Esophagus muscularis mucosa (tissue), 4 donors: Measurements from ENCODE around the gene ZNF423. TPM values are rescaled to one million over a fixed set of nuclear protein-coding genes. Genes with fewer than 3 reads are reported as not detected.

Experiments
- DNase-seq: peaks from one replicate; pipeline ENCODE4 v3.0.0-alpha.2; 2017; ENCODE audit errors: extremely low spot score
- H3K27ac ChIP-seq, 4 donors: fragments of 200-600 bp; sonication (generic); replicated peaks in 1 of 4; 1 replicate in 3 of 4; 2 replicates in 1 of 4; pipeline ENCODE4 v1.5.1; 2016 to 2019; ENCODE audit warnings: mild to moderate bottlenecking in 1 of 4
- H3K27me3 ChIP-seq, 4 donors: fragments of 200-600 bp; sonication (generic); one replicate each; pipeline versions ENCODE4 v1.5.1 to v1.6.0; 2016 to 2019
- H3K36me3 ChIP-seq, 4 donors: fragments of 200-600 bp; sonication (generic); one replicate each; pipeline ENCODE4 v1.5.1; 2016 to 2019
- H3K4me1 ChIP-seq, 4 donors: fragments of 200-600 bp; sonication (generic); one replicate each; pipeline ENCODE4 v1.5.1; 2016 to 2019
- H3K4me3 ChIP-seq, 4 donors: fragments of 200-600 bp; sonication (generic); 1 replicate in 2 of 4; 2 replicates in 2 of 4; pipeline ENCODE4 v1.5.1; 2016 to 2019; ENCODE audit warnings: mild to moderate bottlenecking in 4 of 4, moderate library complexity in 1 of 4
- H3K9me3 ChIP-seq, 4 donors: fragments of 200-600 bp; sonication (generic); 1 replicate in 3 of 4; 2 replicates in 1 of 4; pipeline ENCODE4 v1.5.1; 2016 to 2019
- CTCF ChIP-seq, 3 experiments: fragments of 200-600 bp in 2 of 3; fragments of 450-650 bp in 1 of 3; sonication (generic) in 2 of 3; IDR thresholded peaks; one replicate each; pipeline ENCODE4 v1.5.1; 2017 to 2019; ENCODE audit warnings: antibody characterized with exemption in 3 of 3, mild to moderate bottlenecking in 2 of 3, moderate library complexity in 1 of 3
- EP300 ChIP-seq: sonication (generic); formaldehyde crosslinking; IDR thresholded peaks from one replicate; pipeline ENCODE4 v1.6.1; 2017; ENCODE audit warnings: antibody characterized with exemption
- POLR2A ChIP-seq: fragments of 450-650 bp; IDR thresholded peaks from one replicate; pipeline ENCODE4 v1.6.1; 2017; ENCODE audit warnings: antibody characterized with exemption, moderate library complexity, mild to moderate bottlenecking, low read depth
- POLR2AphosphoS5 ChIP-seq, 2 donors: sonication (generic); formaldehyde crosslinking; IDR thresholded peaks; one replicate each; pipeline ENCODE4 v1.6.1; 2017; ENCODE audit warnings: antibody characterized with exemption in 2 of 2
- WGBS: methylation state at CpG from one replicate; pipeline ENCODE4 v1.1.5; 2018; 5-methylcytosine and 5-hydroxymethylcytosine counted together
- intact Hi-C: fragments of 100-400 bp; cut with DNase I; formaldehyde crosslinking; loops from one replicate; pipeline ENCODE4 v1.15.1; 2023
- total RNA-seq, 4 donors: library from RNA; depleted of rRNA; stranded (reverse); fragments of >200 nt; gene quantifications; one replicate each; pipeline versions ENCODE4 v1.1.0 to v1.2.1, GENCODE V29; 2016

Gene ZNF423
- total RNA-seq, 4 donors from 2014 or later = 8.7 to 22.5 (median 10.3) TPM

- H3K4me3 ChIP-seq = no peak overlapping the region
- WGBS = 78% methylated on average over 7 of the region's 9 CpGs
- no peaks in the 10 kb centered on the region for H3K27me3 ChIP-seq
- DNase-seq = no peak
- H3K36me3 ChIP-seq = peaks cover 0 to 30% (median 17%) of the 10 kb centered on the region in 4 donors
- no peak overlapping the region for H3K27ac ChIP-seq
- intact Hi-C loops = no loop called here
- H3K4me1 ChIP-seq = peaks cover 2 to 20% (median 13%) of the 10 kb centered on the region in 4 donors
- no peaks in the 10 kb centered on the region for H3K9me3 ChIP-seq
- TF ChIP-seq POLR2AphosphoS5 (IDR thresholded peaks at IDR 0.05) = no peak
- no peak for TF ChIP-seq POLR2A
- TF ChIP-seq CTCF (IDR thresholded peaks at IDR 0.05) = no peak
- TF ChIP-seq EP300 = no peak
Measured at GRCh38 chr16:49524947-49525315, 331.0 kb downstream of the ZNF423 start.

- WGBS = 72% methylated on average over 6 of the region's 14 CpGs
- intact Hi-C loops = no loop called here
- Histone ChIP-seq H3K27ac (no peak overlapping the region), H3K36me3 (peaks cover 0 to 30% (median 17%) of the 10 kb centered on the region in 4 donors), H3K4me1 (peaks cover 2 to 20% (median 12%) of the 10 kb centered on the region in 4 donors), H3K9me3 (no peaks in the 10 kb centered on the region), H3K27me3 (no peaks in the 10 kb centered on the region), H3K4me3 (no peak overlapping the region)
- TF ChIP-seq POLR2A = no peak
- TF ChIP-seq CTCF (IDR thresholded peaks at IDR 0.05) = no peak
- TF ChIP-seq EP300 = no peak
- no peak for TF ChIP-seq POLR2AphosphoS5 (IDR thresholded peaks at IDR 0.05)
- no peak for DNase-seq
Measured at GRCh38 chr16:49524216-49524946, 331.5 kb downstream of the ZNF423 start.

DNA sequence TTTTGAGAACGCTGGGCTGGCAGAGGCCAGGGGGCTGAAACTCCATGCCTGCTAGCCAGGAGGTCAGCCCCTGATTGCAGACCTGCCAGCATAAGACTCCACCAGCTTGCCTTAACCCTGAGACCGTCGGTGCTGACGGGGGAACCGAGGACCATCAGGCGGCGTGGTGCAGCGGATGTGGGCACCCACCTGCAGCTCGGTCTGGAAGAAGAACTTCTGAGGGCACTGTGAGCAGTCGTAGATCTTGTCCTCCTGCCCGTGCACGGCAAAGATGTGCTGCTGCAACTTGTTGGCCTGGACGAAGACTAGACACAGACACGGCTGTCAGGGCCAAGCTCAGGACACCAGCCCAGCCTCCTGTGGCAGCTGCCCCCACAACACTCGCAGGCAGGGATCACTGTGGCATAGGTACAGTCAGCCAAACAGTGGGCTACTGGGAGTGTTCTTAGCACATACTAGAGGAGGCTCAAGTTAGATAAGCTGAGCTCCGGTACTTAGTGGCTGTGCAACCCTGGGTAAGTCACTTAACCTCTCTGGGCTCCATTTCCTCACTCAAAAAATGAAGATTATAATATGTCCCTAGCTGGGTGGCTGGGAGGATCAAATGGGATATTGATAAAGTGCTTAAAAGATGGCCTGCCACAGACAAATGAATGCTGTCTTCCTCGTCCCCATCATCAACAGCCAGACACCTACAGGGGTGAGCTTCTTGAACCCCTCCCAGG is 332.3 kb downstream of the ZNF423 start:
- no peak overlapping the region for H3K27ac ChIP-seq

GRCh38 chr16:49521734-49522325 is 334.1 kb downstream of the ZNF423 start:
- intact Hi-C loops = no loop called here
- Histone ChIP-seq H3K4me3 (no peak overlapping the region), H3K36me3 (peaks cover 0 to 30% (median 17%) of the 10 kb centered on the region in 4 donors), H3K9me3 (no peaks in the 10 kb centered on the region), H3K27ac (no peak overlapping the region), H3K4me1 (no peaks in the 10 kb centered on the region), H3K27me3 (no peaks in the 10 kb centered on the region)
- DNase-seq = no peak
- 85% methylated on average over 3 of the region's 7 CpGs for WGBS
- TF ChIP-seq CTCF (IDR thresholded peaks at IDR 0.05) = no peak
- TF ChIP-seq POLR2A = no peak
- no peak for TF ChIP-seq POLR2AphosphoS5 (IDR thresholded peaks at IDR 0.05)
- no peak for TF ChIP-seq EP300

More for the DNA sequence above, 332.3 kb downstream of the ZNF423 start:
- Histone ChIP-seq H3K4me1 (peaks cover 0 to 14% (median 10%) of the 10 kb centered on the region in 4 donors), H3K9me3 (no peaks in the 10 kb centered on the region), H3K27me3 (no peaks in the 10 kb centered on the region), H3K4me3 (no peak overlapping the region), H3K36me3 (peaks cover 0 to 30% (median 17%) of the 10 kb centered on the region in 4 donors)
- intact Hi-C loops = no loop called here
- DNase-seq = no peak
- 85% methylated on average over 17 of the region's 17 CpGs for WGBS
- TF ChIP-seq EP300 (no peak), POLR2AphosphoS5 (IDR thresholded peaks at IDR 0.05) (no peak), POLR2A (no peak), CTCF (IDR thresholded peaks at IDR 0.05) (no peak)
